NCI-H82 treated with DMSO at 0.1 percent for 48 hours (cell line): ENCODE data around the gene SLIT3.

ENCODE experiments used
- DNase-seq: peaks from one replicate; lab custom pipeline; 2025; ENCODE audit not compliant: unreplicated experiment; lab: John Stamatoyannopoulos, UW

SLIT3 gene

DNA sequence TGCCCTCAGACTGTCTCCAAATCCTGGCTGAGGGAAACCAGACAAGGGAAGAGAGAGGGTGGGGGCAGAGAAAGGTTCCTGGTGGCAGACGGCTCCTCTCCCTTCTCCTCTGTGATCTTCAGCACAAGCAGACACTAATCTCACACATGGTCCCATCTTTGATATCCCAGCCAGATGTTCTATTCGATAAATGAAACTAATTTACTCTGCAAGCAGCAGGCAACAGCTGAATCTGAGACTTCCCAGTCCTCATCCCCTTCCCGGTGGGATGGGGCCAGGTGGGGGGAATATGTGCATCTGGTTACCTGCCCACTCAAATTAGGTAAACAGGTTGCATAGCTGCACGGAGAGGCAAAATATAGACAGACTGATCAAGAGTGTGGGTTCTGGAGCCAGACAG lies 512.8 kb downstream of the SLIT3 start:
- peak; percentile 48 for DNase-seq

DNA sequence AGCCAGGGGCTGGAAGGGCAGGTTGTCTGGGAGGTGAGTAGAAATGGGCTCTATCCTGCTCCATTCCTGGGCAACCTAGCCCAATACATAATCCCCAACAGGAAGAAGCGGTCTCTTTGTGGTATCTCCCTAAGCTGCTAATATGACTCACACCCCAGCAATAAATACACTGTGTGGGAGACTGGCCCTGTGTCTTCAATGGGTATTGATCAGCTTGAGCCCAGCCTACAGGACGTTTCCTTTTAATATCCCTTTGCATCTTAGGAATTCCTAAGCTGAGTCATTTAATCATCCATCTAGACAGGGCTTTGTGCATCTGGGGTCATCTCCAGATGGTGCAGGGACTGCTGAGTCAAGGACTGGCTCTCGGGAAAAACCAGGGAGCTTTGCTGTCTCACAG lies 514.8 kb downstream of the SLIT3 start:
- peak; percentile 24 for DNase-seq

DNA sequence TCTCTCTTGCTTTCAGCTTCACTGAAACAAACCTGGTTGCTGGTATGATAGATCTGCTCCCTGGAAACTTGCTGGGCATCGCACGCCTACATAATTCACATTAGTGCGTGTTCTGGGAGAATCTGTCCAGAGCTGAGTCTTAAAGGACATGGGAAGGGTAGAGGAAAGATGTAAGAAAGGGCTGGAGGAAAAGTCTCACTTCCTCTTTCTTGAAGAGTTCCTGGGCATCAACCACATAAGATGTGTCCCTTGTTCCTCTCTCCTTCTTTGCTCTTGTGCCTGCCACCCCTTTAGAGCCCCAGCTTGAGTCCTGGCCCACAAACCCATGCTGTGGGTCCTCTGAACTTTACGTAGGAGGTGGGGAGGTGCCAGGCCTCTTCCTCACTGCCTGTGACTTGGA lies 516.5 kb downstream of the SLIT3 start:
- DNase-seq = no peak

DNA sequence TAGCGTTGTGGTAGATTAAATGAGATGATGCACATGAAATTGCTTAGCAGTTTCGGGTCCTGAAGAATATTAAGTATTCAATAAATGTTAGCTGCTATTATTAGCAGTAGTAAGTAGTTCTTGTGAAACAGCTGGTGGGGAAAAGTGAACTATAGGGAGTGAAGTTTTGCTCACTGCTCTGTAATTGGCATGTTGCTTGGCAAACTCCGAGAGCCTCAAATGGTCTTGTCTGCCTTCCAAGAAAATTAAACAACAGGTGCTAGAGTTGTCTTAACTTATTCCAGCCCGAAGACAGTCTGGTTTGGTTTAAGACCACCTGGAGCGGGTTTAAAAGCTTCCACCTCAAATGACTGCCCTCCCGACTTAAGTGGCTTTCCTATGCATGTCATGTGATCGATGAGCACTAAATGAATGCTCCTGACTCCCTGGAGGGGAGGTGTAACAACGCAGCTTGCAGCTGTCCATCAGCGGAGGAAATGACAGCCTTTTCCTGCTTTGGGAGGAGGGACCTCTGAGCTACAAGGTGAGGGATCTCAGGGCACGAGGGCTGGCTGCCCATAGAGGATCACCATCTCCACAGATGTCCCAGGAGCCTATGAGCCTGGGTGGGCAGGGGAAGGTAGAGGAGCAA lies 518.9 kb downstream of the SLIT3 start:
- peak; percentile 91 for DNase-seq

GRCh38 chr5:168780888-168781287 lies 520.1 kb downstream of the SLIT3 start:
- no peak for DNase-seq

DNA sequence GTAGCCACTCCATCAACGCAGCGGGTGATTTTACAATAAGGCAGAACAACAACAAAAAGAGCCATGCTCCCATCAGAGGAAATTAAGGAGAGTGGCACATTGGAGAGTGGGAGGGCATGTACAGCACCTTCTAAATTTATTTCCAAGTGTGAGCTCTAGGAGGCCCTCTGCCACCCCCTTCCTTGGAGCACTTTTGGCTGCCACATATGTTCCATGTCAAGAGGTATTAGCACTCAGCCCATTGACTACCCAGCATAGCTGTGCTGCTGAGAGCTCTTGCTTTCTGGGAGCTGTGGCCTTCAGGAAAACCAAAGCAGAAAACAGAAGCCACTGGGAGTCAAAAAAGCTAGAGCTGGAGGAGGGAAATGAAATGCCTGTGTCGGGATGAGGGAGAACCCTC lies 521.6 kb downstream of the SLIT3 start:
- no peak for DNase-seq

GRCh38 chr5:168778536-168778935 lies 522.4 kb downstream of the SLIT3 start:
- DNase-seq = no peak

DNA sequence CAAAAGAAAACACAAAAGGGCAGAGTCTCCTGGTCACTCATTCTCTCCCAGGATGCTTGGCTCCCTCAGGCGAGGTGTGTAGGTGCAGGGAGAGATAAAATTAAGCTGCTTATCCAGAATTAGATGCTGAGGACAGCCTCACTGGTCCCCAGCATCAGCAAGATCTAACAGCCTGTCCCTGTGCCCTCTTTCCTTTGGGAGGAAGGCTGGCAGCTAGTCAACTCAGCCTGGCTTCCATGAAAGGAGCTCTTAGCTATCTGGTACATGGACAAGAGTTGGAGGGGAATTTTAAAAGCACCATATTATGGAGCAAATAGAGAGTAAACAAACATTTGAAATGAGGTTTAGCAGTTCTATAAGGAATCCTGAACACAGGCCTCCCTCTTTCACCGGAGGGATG lies 523.3 kb downstream of the SLIT3 start:
- DNase-seq = no peak

DNA sequence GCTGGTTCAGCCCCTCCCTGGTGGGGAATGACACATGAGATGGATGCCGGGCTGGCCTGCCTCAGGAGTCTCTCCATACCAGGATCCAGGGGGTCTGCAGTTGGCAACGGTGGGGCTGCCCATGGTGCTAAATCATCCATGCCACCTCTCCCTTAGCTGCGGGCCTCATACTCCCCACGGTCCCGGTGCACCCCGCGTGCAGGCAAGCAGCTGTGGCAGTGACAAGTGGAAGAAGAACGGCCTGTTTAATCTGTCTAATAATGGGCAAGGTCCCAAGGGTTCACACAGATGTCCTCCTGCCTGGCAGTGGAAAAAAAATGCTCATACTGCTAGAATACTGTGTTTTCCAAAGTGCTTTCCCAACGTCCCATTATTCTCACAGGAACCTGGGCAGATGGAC lies 524.9 kb downstream of the SLIT3 start:
- DNase-seq = no peak

GRCh38 chr5:168773226-168773625 lies 527.7 kb downstream of the SLIT3 start:
- DNase-seq = no peak

GRCh38 chr5:168772316-168772961 lies 528.5 kb downstream of the SLIT3 start:
- no peak for DNase-seq

GRCh38 chr5:168771678-168772077 lies 529.3 kb downstream of the SLIT3 start:
- no peak for DNase-seq

DNA sequence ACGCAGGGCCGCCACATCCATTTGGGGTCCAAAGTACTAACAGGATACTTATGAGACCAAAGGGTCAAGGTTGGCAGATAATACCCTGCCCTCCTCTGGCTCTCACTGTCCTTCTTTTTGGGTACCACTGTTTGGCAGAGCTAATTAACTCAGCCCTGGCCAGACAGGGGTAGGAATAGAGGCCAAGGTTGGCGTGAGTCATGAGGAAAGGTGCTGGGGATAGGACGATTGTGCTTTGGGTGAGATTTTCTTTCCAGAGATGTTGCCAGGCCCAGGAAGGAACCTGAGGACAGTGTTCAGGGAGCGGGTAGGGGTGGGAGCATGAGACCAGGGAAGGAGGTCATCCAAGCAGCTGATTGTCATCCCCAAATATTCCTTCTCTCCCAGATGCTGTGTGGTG lies 529.9 kb downstream of the SLIT3 start:
- no peak for DNase-seq

GRCh38 chr5:168770036-168770498 lies 530.9 kb downstream of the SLIT3 start:
- peak; percentile 10 for DNase-seq

DNA sequence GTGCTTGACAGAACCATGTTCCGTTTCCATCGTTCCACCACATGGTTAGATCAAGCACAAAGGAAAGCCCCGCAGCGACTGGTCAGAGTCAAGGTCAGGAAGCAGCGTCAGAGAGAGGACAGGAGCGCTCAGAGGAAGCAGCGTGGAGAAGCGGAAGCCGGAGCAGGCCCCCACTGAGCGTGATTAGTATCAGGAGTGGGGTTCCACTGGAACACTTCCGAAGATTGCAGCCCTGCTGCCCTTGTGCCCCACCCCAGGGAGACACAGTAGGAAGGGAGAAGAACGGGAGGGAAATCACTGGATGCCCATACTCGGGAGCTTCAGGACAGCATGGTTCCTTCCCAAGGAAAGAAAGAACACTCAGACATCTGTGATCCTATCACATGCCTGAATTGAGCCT lies 532.8 kb downstream of the SLIT3 start:
- DNase-seq = no peak

DNA sequence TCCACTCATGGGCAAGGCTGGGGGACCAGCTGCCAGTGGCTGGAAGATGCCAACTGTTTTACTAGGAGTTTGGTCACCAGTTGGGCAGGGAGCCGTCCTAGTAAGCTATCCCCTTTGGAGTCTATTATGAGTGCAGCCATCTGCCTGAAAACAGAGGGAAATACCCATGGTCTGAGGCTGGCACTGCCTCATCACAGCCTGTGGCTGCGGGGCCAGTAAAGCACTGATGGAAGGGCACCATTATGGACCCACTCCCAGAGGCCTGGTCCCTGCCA lies 534.6 kb downstream of the SLIT3 start:
- DNase-seq = no peak

- no peak for DNase-seq
Observed at GRCh38 chr5:168765551-168766425, 535.2 kb downstream of the SLIT3 start.

- DNase-seq = no peak
Observed at GRCh38 chr5:168765086-168765550, 535.8 kb downstream of the SLIT3 start.

GRCh38 chr5:168756453-168757391 lies 544.2 kb downstream of the SLIT3 start:
- DNase-seq = no peak

DNA sequence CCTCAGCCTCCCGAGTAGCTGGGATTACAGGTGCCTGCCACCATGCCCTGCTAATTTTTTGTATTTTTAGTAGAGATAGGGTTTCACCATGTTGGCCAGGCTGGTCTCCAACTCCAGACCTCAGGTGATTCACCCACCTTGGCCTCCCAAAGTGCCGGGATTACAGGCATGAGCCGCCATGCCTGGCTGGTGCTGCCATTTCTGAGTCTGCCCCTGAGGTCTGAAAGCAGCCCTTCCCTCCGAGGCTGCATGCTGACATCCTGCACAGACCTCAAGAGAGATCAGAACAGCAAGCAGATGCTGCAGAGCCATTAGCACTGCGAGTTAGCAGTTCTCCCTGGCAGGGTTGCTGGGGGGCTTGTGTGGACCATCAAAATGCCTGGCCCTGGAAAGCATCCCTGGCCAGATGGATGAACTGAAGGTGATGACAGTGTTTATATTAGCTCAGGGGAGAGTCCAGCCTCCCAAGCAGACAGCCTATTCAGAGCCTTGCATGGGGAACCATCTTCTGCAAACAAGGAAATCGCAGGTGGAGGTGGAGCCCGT lies 545.3 kb downstream of the SLIT3 start:
- DNase-seq = no peak
